ENCODE data around the gene KLHL33.

Gene KLHL33

DNA sequence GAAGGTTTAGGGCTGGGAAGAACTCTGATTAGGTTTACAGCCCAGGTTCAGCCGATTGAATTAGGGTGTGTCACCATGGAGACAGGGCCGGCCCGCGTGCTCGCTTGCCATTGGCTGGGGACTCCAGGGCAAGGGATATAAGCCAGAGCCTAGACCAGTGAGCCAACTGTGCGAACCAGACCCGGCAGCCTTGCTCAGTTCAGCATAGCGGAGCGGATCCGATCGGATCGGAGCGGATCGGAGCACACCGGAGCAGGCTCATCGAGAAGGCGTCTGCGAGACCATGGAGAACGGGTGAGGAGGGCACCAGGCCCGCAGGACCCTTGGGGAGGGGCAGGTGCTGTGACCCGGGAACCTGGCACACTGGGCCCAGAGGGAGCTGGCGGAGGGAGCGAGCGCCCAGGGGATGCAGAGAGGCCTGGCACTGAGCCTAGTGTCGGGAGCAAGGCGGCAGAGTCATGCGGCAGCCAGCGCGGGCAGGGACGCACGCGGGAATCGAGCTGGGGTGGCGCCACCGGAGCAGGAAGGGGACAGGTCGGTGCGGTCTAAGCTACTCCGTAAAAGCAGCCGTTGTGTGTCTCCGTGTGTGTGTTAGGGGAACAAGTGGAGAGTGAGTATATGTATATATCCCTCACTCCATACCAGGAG, 33.4 kb upstream of the KLHL33 start, which contains the start of gene PNP:
Gene PNP, plus strand, starts transcription at position 165 of the 648 bp plus-strand sequence. Its CDS starts 119 bp downstream, at position 284.
- Histone ChIP-seq H2AK5ac (ENCODE audit: low read depth, low read length) (peak within 1 kb of the TSS; percentile 79), H3K18ac (ENCODE audit: low read length) (peak within 1 kb of the TSS; percentile 86), H2BK12ac (ENCODE audit: low read length) (no peak within 1 kb of the TSS), H2BK15ac (ENCODE audit: low read length) (no peak within 1 kb of the TSS), H3K4me3 (ENCODE audit: low read length in 2 of 2) (peak within 1 kb of the TSS; percentile 61 to 92), H3K27ac (replicated peaks; ENCODE audit: low read length) (peak within 1 kb of the TSS; percentile 64), H3K4me2 (ENCODE audit: insufficient read depth, low read length, poor library complexity, severe bottlenecking) (peak within 1 kb of the TSS; percentile 89), H3K36me3 (replicated peaks in 1 of 2; ENCODE audit: control insufficient read depth in 2 of 2, insufficient read depth in 2 of 2, low read length in 2 of 2) (peaks cover 8 to 25% of the 10 kb centered on the region in 2 donors), H3K9ac (ENCODE audit: low read depth, low read length, poor library complexity) (peak within 1 kb of the TSS; percentile 99), H3K14ac (ENCODE audit: low read length) (no peak within 1 kb of the TSS), H3K4me1 (ENCODE audit: control insufficient read depth in 2 of 2, insufficient read depth in 1 of 2, low read depth in 1 of 2, low read length in 2 of 2) (peaks cover 5 to 7% of the 10 kb centered on the region in 2 donors), H3K9me3 (replicated peaks in 1 of 2; ENCODE audit: control insufficient read depth in 2 of 2, insufficient read depth in 1 of 2, low read depth in 1 of 2, low read length in 2 of 2) (no peaks in the 10 kb centered on the region), H3K4ac (ENCODE audit: low read length) (peak within 1 kb of the TSS; percentile 85), H4K91ac (ENCODE audit: low read depth, low read length, poor library complexity) (no peak within 1 kb of the TSS), H2AFZ (ENCODE audit: low read length) (peak within 1 kb of the TSS; percentile 88), H3K23ac (ENCODE audit: low read depth, low read length, poor library complexity) (peak within 1 kb of the TSS; percentile 92), H3K27me3 (ENCODE audit: control insufficient read depth in 3 of 3, insufficient read depth in 3 of 3, low read depth in 1 of 3, low read length in 3 of 3) (no peaks in the 10 kb centered on the region), H3K79me1 (ENCODE audit: low read depth, low read length) (peaks cover 5% of the 10 kb centered on the region), H2BK120ac (ENCODE audit: low read depth, low read length) (no peak within 1 kb of the TSS), H2BK5ac (ENCODE audit: low read length) (peak within 1 kb of the TSS; percentile 87), H4K8ac (ENCODE audit: low read depth, low read length) (no peak within 1 kb of the TSS)
- peak; percentile 87 for DNase-seq (ENCODE audit: low spot score)
- no CpG with 5 or more reads among the region's 40 CpGs for WGBS, 2 donors (ENCODE audit: extremely low coverage in 2 of 2, insufficient read length in 2 of 2, insufficient replicate concordance in 1 of 2)

- peak overlapping the region; percentile 61 to 63 for H3K4me3 ChIP-seq (ENCODE audit: low read length in 2 of 2)
These were observed 32.8 kb upstream of the KLHL33 start for GRCh38 chr14:20468764-20469241.

GRCh38 chr14:20461225-20462141, 25.5 kb upstream of the KLHL33 start, which contains the start of gene PIP4P1:
Gene PIP4P1 (minus strand): TSS chr14:20461434. CDS start chr14:20461325, 109 bp downstream.
- H3K4me1 ChIP-seq (ENCODE audit: control insufficient read depth in 2 of 2, insufficient read depth in 1 of 2, low read depth in 1 of 2, low read length in 2 of 2) = peaks cover 7 to 12% of the 10 kb centered on the region in 2 donors
- H3K4me3 ChIP-seq (ENCODE audit: low read length in 2 of 2) = peak within 1 kb of the TSS; percentile 77 to 94
- peaks cover 32 to 40% of the 10 kb centered on the region in 2 donors for H3K36me3 ChIP-seq (replicated peaks in 1 of 2; ENCODE audit: control insufficient read depth in 2 of 2, insufficient read depth in 2 of 2, low read length in 2 of 2)
- H3K79me1 ChIP-seq (ENCODE audit: low read depth, low read length) = no peaks in the 10 kb centered on the region
- peak within 1 kb of the TSS; percentile 82 for H3K27ac ChIP-seq (replicated peaks; ENCODE audit: low read length)
- no peaks in the 10 kb centered on the region for H3K27me3 ChIP-seq (ENCODE audit: control insufficient read depth in 3 of 3, insufficient read depth in 3 of 3, low read depth in 1 of 3, low read length in 3 of 3)
- H3K23ac ChIP-seq (ENCODE audit: low read depth, low read length, poor library complexity) = peak within 1 kb of the TSS; percentile 86
- H4K8ac ChIP-seq (ENCODE audit: low read depth, low read length) = no peak within 1 kb of the TSS
- no peak within 1 kb of the TSS for H4K91ac ChIP-seq (ENCODE audit: low read depth, low read length, poor library complexity)
- H3K9me3 ChIP-seq (replicated peaks in 1 of 2; ENCODE audit: control insufficient read depth in 2 of 2, insufficient read depth in 1 of 2, low read depth in 1 of 2, low read length in 2 of 2) = no peaks in the 10 kb centered on the region
- DNase-seq (ENCODE audit: low spot score) = peak; percentile 99
- H3K18ac ChIP-seq (ENCODE audit: low read length) = peak within 1 kb of the TSS; percentile 98
- no peak within 1 kb of the TSS for H3K4ac ChIP-seq (ENCODE audit: low read length)
- peak within 1 kb of the TSS; percentile 56 for H3K14ac ChIP-seq (ENCODE audit: low read length)
- no peak within 1 kb of the TSS for H2BK12ac ChIP-seq (ENCODE audit: low read length)
- peak within 1 kb of the TSS; percentile 49 for H3K4me2 ChIP-seq (ENCODE audit: insufficient read depth, low read length, poor library complexity, severe bottlenecking)
- H2AFZ ChIP-seq (ENCODE audit: low read length) = peak within 1 kb of the TSS; percentile 60
- peak within 1 kb of the TSS; percentile 32 for H2BK5ac ChIP-seq (ENCODE audit: low read length)
- peak within 1 kb of the TSS; percentile 34 for H2AK5ac ChIP-seq (ENCODE audit: low read depth, low read length)
- H3K9ac ChIP-seq (ENCODE audit: low read depth, low read length, poor library complexity) = peak within 1 kb of the TSS; percentile 98
- no peak within 1 kb of the TSS for H2BK120ac ChIP-seq (ENCODE audit: low read depth, low read length)
- no peak within 1 kb of the TSS for H2BK15ac ChIP-seq (ENCODE audit: low read length)
- WGBS, 2 donors (ENCODE audit: extremely low coverage in 2 of 2, insufficient read length in 2 of 2, insufficient replicate concordance in 1 of 2) = no CpG with 5 or more reads among the region's 67 CpGs

More at GRCh38 chr14:20468764-20469241, 32.8 kb upstream of the KLHL33 start:
- no peak for DNase-seq (ENCODE audit: low spot score)
- no peak overlapping the region for H3K4ac ChIP-seq (ENCODE audit: low read length)
- no peak overlapping the region for H4K91ac ChIP-seq (ENCODE audit: low read depth, low read length, poor library complexity)
- H3K23ac ChIP-seq (ENCODE audit: low read depth, low read length, poor library complexity) = peak overlapping the region; percentile 92
- H3K9ac ChIP-seq (ENCODE audit: low read depth, low read length, poor library complexity) = no peak overlapping the region
- peaks cover 5 to 7% of the 10 kb centered on the region in 2 donors for H3K4me1 ChIP-seq (ENCODE audit: control insufficient read depth in 2 of 2, insufficient read depth in 1 of 2, low read depth in 1 of 2, low read length in 2 of 2)
- H3K4me2 ChIP-seq (ENCODE audit: insufficient read depth, low read length, poor library complexity, severe bottlenecking) = peak overlapping the region; percentile 89
- no peak overlapping the region for H2AK5ac ChIP-seq (ENCODE audit: low read depth, low read length)
- H3K79me1 ChIP-seq (ENCODE audit: low read depth, low read length) = peaks cover 5% of the 10 kb centered on the region
- H3K27ac ChIP-seq (replicated peaks; ENCODE audit: low read length) = peak overlapping the region; percentile 64
- WGBS, 2 donors (ENCODE audit: extremely low coverage in 2 of 2, insufficient read length in 2 of 2, insufficient replicate concordance in 1 of 2) = no CpG with 5 or more reads among the region's 16 CpGs
- H2BK15ac ChIP-seq (ENCODE audit: low read length) = no peak overlapping the region
- H3K36me3 ChIP-seq (replicated peaks in 1 of 2; ENCODE audit: control insufficient read depth in 2 of 2, insufficient read depth in 2 of 2, low read length in 2 of 2) = peaks cover 6 to 19% of the 10 kb centered on the region in 2 donors
- H3K27me3 ChIP-seq (ENCODE audit: control insufficient read depth in 3 of 3, insufficient read depth in 3 of 3, low read depth in 1 of 3, low read length in 3 of 3) = no peaks in the 10 kb centered on the region
- H2AFZ ChIP-seq (ENCODE audit: low read length) = peak overlapping the region; percentile 88
- H4K8ac ChIP-seq (ENCODE audit: low read depth, low read length) = no peak overlapping the region
- H2BK120ac ChIP-seq (ENCODE audit: low read depth, low read length) = no peak overlapping the region
- peak overlapping the region; percentile 87 for H2BK5ac ChIP-seq (ENCODE audit: low read length)
- no peaks in the 10 kb centered on the region for H3K9me3 ChIP-seq (replicated peaks in 1 of 2; ENCODE audit: control insufficient read depth in 2 of 2, insufficient read depth in 1 of 2, low read depth in 1 of 2, low read length in 2 of 2)
- peak overlapping the region; percentile 62 for H3K18ac ChIP-seq (ENCODE audit: low read length)
- H3K14ac ChIP-seq (ENCODE audit: low read length) = no peak overlapping the region
- H2BK12ac ChIP-seq (ENCODE audit: low read length) = no peak overlapping the region

Measured in neuronal stem cell (in vitro differentiated cells).